Neural progenitor cell (in vitro differentiated cells): ENCODE results near the gene SLC25A13. TPM values are rescaled to one million over a fixed set of nuclear protein-coding genes. Genes with fewer than 3 reads are reported as not detected.

ENCODE experiments used
- DNase-seq: peaks from one replicate; pipeline ENCODE4 v3.0.0-alpha.2; 2016; ENCODE audit warnings: low spot score
- H2AFZ ChIP-seq: fragments of 200-600 bp; sonication (generic); replicated peaks from 2 replicates; pipeline ENCODE4 v1.6.1; 2016; ENCODE audit warnings: antibody characterized with exemption
- H3F3A ChIP-seq: fragments of 200-600 bp; sonication (generic); 2 replicates; pipeline ENCODE4 v1.6.1; 2016; ENCODE audit warnings: antibody characterized with exemption, low read depth
- H3K27ac ChIP-seq: fragments of 200-600 bp; sonication (generic); 2 replicates; pipeline ENCODE4 v1.5.1; 2016; ENCODE audit warnings: mild to moderate bottlenecking
- H3K27me3 ChIP-seq: fragments of 200-600 bp; sonication (generic); 2 replicates; pipeline ENCODE4 v1.6.1; 2016; ENCODE audit warnings: mild to moderate bottlenecking, moderate library complexity
- H3K36me3 ChIP-seq: fragments of 200-600 bp; sonication (generic); 2 replicates; pipeline ENCODE4 v1.5.1; 2016
- H3K4me1 ChIP-seq: fragments of 200-600 bp; sonication (generic); 2 replicates; pipeline ENCODE4 v1.6.1; 2016; ENCODE audit warnings: mixed run types
- H3K4me2 ChIP-seq: fragments of 200-600 bp; sonication (generic); 2 replicates; pipeline ENCODE4 v1.6.1; 2016
- H3K4me3 ChIP-seq: fragments of 200-600 bp; sonication (generic); 2 replicates; pipeline ENCODE4 v1.5.1; 2016
- H3K79me2 ChIP-seq: fragments of 200-600 bp; sonication (generic); 2 replicates; pipeline ENCODE4 v1.6.1; 2016; ENCODE audit warnings: low read depth
- H3K9ac ChIP-seq: fragments of 200-600 bp; sonication (generic); 2 replicates; pipeline ENCODE4 v1.6.1; 2016
- H3K9me3 ChIP-seq: fragments of 200-600 bp; sonication (generic); 2 replicates; pipeline ENCODE4 v1.5.1; 2016; ENCODE audit warnings: low read depth
- H4K20me1 ChIP-seq: fragments of 200-600 bp; sonication (generic); 2 replicates; pipeline ENCODE4 v1.6.1; 2016; ENCODE audit warnings: low read depth
- H3K27ac Mint-ChIP-seq: 3 replicates; pipeline ENCODE4 v1.8.0; 2021; ENCODE audit warnings: mixed read lengths
- H3K27me3 Mint-ChIP-seq: 2 replicates; pipeline ENCODE4 v1.8.0; 2022; ENCODE audit warnings: low read depth, mild to moderate bottlenecking, inconsistent platforms, moderate library complexity, mixed read lengths; ENCODE audit not compliant: insufficient read depth
- H3K36me3 Mint-ChIP-seq: 3 replicates; pipeline ENCODE4 v1.8.0; 2021; ENCODE audit warnings: mixed read lengths
- H3K4me1 Mint-ChIP-seq: 3 replicates; pipeline ENCODE4 v1.8.0; 2021; ENCODE audit warnings: mixed read lengths
- H3K4me3 Mint-ChIP-seq: 3 replicates; pipeline ENCODE4 v1.8.0; 2021; ENCODE audit warnings: mild to moderate bottlenecking, moderate library complexity, mixed read lengths
- H3K9me3 Mint-ChIP-seq: 3 replicates; pipeline ENCODE4 v1.8.0; 2020; ENCODE audit warnings: mixed read lengths
- EZH2 ChIP-seq: fragments of 200-600 bp; sonication (generic); IDR thresholded peaks from 2 replicates; pipeline ENCODE4 v1.6.1; 2017; ENCODE audit warnings: antibody characterized with exemption, mild to moderate bottlenecking, moderate library complexity
- EZH2phosphoT487 ChIP-seq: fragments of 200-600 bp; sonication (generic); IDR thresholded peaks from 2 replicates; pipeline ENCODE4 v1.6.1; 2017; ENCODE audit warnings: antibody characterized with exemption
- total RNA-seq: library from RNA; depleted of rRNA; stranded (reverse); fragments of >200 nt; gene quantifications from 2 replicates; pipeline ENCODE4 v1.2.3, GENCODE V29; 2015; ENCODE audit warnings: low replicate concordance
- TF ChIP-seq, protein P1 (sequence below): fragments of 200-600 bp; sonication (generic); IDR thresholded peaks from 2 replicates; pipeline ENCODE4 v1.5.1; 2017; ENCODE audit warnings: antibody characterized with exemption, mild to moderate bottlenecking

The SLC25A13 gene
- total RNA-seq, 1 donor from 2014 or later, result 83.3 TPM

DNA sequence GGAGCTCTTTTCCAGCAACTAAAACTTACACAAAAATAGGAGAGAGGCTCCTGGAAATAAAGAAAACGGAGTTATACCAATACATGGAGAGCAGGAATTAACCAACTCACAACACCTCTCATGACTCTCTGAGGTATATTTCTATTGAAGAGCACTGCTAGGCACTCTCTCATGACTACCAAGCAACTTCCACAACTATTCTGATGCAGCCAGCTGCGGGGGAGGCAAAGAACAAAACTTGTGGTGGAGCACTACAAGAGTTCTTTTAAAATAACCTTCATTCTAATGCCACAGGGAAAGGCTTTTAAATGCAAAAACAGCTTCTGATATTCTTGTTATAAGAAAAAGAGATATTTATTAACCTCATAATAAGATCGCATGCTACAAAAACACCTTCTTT, 140.7 kb downstream of the SLC25A13 start:
- TF ChIP-seq EZH2phosphoT487 (no peak), EZH2 (no peak)
- TF ChIP-seq, protein P1, sequence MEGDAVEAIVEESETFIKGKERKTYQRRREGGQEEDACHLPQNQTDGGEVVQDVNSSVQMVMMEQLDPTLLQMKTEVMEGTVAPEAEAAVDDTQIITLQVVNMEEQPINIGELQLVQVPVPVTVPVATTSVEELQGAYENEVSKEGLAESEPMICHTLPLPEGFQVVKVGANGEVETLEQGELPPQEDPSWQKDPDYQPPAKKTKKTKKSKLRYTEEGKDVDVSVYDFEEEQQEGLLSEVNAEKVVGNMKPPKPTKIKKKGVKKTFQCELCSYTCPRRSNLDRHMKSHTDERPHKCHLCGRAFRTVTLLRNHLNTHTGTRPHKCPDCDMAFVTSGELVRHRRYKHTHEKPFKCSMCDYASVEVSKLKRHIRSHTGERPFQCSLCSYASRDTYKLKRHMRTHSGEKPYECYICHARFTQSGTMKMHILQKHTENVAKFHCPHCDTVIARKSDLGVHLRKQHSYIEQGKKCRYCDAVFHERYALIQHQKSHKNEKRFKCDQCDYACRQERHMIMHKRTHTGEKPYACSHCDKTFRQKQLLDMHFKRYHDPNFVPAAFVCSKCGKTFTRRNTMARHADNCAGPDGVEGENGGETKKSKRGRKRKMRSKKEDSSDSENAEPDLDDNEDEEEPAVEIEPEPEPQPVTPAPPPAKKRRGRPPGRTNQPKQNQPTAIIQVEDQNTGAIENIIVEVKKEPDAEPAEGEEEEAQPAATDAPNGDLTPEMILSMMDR, result no peak
- no peak overlapping the region for H3K4me2 ChIP-seq
- no peaks in the 10 kb centered on the region for H3F3A ChIP-seq
- H3K9me3 ChIP-seq, result no peaks in the 10 kb centered on the region
- no peak for DNase-seq
- H4K20me1 ChIP-seq, result peaks cover 3% of the 10 kb centered on the region
- no peaks in the 10 kb centered on the region for H3K9me3 Mint-ChIP-seq
- peaks cover 21% of the 10 kb centered on the region for H3K36me3 Mint-ChIP-seq
- H3K9ac ChIP-seq, result no peak overlapping the region
- peaks cover 4% of the 10 kb centered on the region for H3K4me1 Mint-ChIP-seq
- H3K27me3 ChIP-seq, result no peaks in the 10 kb centered on the region
- peaks cover 16% of the 10 kb centered on the region for H3K4me1 ChIP-seq
- no peak overlapping the region for H3K4me3 Mint-ChIP-seq
- H3K27ac ChIP-seq, result no peak overlapping the region
- H2AFZ ChIP-seq, result no peak overlapping the region
- H3K27ac Mint-ChIP-seq, result no peak overlapping the region
- no peaks in the 10 kb centered on the region for H3K27me3 Mint-ChIP-seq
- H3K36me3 ChIP-seq, result peaks cover 5% of the 10 kb centered on the region
- H3K4me3 ChIP-seq, result no peak overlapping the region
- H3K79me2 ChIP-seq, result no peaks in the 10 kb centered on the region

GRCh38 chr7:96179837-96180236, 142.1 kb downstream of the SLC25A13 start:
- Histone ChIP-seq H3K4me3 (no peak overlapping the region), H3K36me3 (peaks cover 5% of the 10 kb centered on the region), H3K4me1 (peaks cover 16% of the 10 kb centered on the region), H3K9me3 (no peaks in the 10 kb centered on the region), H3K9ac (no peak overlapping the region), H3K27ac (no peak overlapping the region), H3F3A (no peaks in the 10 kb centered on the region), H2AFZ (no peak overlapping the region), H4K20me1 (peaks cover 3% of the 10 kb centered on the region), H3K79me2 (no peaks in the 10 kb centered on the region), H3K27me3 (no peaks in the 10 kb centered on the region), H3K4me2 (no peak overlapping the region)
- no peaks in the 10 kb centered on the region for H3K27me3 Mint-ChIP-seq
- H3K9me3 Mint-ChIP-seq, result no peaks in the 10 kb centered on the region
- no peak overlapping the region for H3K27ac Mint-ChIP-seq
- TF ChIP-seq EZH2phosphoT487 (no peak), EZH2 (no peak)
- TF ChIP-seq, protein P1, result no peak
- no peak overlapping the region for H3K4me3 Mint-ChIP-seq
- H3K4me1 Mint-ChIP-seq, result peaks cover 4% of the 10 kb centered on the region
- peaks cover 23% of the 10 kb centered on the region for H3K36me3 Mint-ChIP-seq
- DNase-seq, result no peak

GRCh38 chr7:96179341-96179740, 142.6 kb downstream of the SLC25A13 start:
- H3K27me3 ChIP-seq, result no peaks in the 10 kb centered on the region
- no peak overlapping the region for H2AFZ ChIP-seq
- peaks cover 16% of the 10 kb centered on the region for H3K4me1 ChIP-seq
- H3K27ac Mint-ChIP-seq, result no peak overlapping the region
- H3K27me3 Mint-ChIP-seq, result no peaks in the 10 kb centered on the region
- H3K36me3 Mint-ChIP-seq, result peaks cover 20% of the 10 kb centered on the region
- H3K4me1 Mint-ChIP-seq, result peaks cover 4% of the 10 kb centered on the region
- H3K9ac ChIP-seq, result no peak overlapping the region
- H3K9me3 Mint-ChIP-seq, result no peaks in the 10 kb centered on the region
- DNase-seq, result no peak
- H4K20me1 ChIP-seq, result peaks cover 3% of the 10 kb centered on the region
- H3K4me3 ChIP-seq, result no peak overlapping the region
- TF ChIP-seq EZH2, result no peak
- no peak for TF ChIP-seq EZH2phosphoT487
- TF ChIP-seq, protein P1, result no peak
- no peaks in the 10 kb centered on the region for H3F3A ChIP-seq
- H3K36me3 ChIP-seq, result peaks cover 3% of the 10 kb centered on the region
- no peaks in the 10 kb centered on the region for H3K79me2 ChIP-seq
- H3K4me2 ChIP-seq, result peak overlapping the region; percentile 36
- H3K4me3 Mint-ChIP-seq, result no peak overlapping the region
- no peak overlapping the region for H3K27ac ChIP-seq
- no peaks in the 10 kb centered on the region for H3K9me3 ChIP-seq
